HG02938 (cell line): ENCODE measurements around the gene KIF26A.
"Not testable (repeated sequence)": the region's sequence is repeated elsewhere in the genome, so short reads cannot be mapped to it uniquely, and the experiment has no call there.

Experiments
- ATAC-seq: cut with Tn5 transposase; IDR thresholded peaks from one replicate; pipeline ENCODE4 v1.9.1; 2021; ENCODE audit warnings: mild to moderate bottlenecking, moderate library complexity; ENCODE audit not compliant: unreplicated experiment

The KIF26A gene

DNA sequence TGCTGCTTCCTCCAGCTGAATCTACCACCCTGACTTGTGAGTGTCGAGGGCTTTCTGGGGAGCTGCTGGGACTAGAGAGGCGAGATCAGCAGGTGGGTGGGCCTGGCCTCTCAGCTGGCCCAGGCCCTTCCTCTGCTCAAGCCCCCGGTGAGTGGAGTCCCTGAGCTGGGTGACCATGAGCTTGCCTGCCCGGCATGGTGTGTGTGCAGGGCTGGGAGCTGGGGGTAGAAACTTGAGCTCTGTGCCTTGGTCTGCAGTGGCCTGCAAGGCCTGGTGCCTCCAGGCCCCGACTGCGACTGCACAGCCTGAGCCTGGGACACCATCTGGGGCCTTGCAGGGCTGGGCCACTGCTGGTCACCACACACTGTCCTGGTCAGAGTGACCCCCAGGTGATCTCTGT lies 67.4 kb downstream of the KIF26A start:
- no peak for ATAC-seq

GRCh38 chr14:104206281-104206904 lies 68.0 kb downstream of the KIF26A start:
- ATAC-seq = no peak

DNA sequence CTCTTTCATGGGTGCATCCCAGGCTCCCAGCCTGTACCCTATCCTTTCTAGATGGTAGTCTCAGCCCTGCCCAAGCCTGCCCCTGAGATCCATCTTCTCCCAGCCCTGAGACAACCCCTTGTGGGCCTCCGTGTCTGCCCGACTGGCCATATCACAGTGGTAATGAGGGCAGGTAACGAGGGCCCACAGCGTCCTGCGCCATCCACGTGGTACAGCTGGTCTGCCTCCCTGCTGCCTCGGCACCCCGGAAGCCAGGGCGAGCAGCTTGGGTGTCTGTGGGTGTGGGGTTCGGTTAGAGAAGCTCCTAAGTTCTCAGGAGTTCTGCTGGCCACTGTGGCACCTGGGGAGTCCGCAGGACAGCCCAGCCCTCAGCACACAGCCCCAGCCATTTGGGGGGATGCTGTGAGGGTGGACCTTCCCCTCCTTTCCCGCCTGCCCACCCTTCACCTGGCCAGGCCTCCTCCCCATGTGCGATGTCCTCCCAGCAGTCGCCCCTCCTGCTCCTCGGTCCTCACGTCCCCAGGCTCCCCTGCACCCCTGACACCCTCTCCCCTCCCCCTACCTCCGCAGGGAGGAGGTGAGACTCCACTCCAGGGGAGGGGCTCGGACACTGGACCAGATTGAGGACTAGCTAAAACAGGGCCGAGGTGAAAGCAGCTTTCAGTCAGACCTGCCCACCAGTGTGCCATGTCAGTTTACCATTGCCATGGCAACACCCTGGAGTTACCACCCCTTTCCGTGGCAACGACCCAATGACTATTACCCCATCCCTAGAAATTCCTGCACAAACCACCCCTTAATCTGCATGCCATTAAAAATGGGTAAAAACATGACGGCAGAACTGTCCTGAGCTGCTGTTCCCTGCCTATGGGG lies 69.0 kb downstream of the KIF26A start:
- ATAC-seq = no peak

- ATAC-seq = not testable (repeated sequence)
Observed at GRCh38 chr14:104208015-104208295, 69.6 kb downstream of the KIF26A start.

DNA sequence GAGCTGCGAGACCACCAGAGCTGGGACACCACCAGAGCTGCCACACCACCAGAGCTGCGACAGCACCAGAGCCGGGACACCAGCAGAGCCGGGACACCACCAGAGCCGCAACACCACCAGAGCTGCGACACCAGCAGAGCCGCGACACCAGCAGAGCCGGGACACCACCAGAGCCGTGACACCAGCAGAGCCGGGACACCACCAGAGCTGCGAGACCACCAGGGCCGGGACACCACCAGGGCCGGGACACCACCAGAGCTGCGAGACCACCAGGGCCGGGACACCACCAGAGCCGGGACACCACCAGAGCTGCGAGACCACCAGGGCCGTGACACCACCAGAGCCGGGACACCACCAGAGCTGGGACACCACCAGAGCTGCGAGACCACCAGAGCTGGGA lies 69.9 kb downstream of the KIF26A start:
- ATAC-seq = not testable (repeated sequence)

DNA sequence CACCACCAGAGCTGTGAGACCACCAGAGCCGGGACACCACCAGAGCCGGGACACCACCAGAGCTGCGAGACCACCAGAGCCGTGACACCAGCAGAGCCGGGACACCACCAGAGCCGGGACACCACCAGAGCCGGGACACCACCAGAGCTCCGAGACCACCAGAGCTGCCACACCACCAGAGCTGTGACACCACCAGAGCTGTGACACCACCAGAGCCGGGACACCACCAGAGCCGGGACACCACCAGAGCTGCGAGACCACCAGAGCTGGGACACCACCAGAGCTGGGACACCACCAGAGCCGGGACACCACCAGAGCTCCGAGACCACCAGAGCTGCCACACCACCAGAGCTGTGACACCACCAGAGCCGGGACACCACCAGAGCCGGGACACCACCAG lies 70.7 kb downstream of the KIF26A start:
- not testable (repeated sequence) for ATAC-seq

DNA sequence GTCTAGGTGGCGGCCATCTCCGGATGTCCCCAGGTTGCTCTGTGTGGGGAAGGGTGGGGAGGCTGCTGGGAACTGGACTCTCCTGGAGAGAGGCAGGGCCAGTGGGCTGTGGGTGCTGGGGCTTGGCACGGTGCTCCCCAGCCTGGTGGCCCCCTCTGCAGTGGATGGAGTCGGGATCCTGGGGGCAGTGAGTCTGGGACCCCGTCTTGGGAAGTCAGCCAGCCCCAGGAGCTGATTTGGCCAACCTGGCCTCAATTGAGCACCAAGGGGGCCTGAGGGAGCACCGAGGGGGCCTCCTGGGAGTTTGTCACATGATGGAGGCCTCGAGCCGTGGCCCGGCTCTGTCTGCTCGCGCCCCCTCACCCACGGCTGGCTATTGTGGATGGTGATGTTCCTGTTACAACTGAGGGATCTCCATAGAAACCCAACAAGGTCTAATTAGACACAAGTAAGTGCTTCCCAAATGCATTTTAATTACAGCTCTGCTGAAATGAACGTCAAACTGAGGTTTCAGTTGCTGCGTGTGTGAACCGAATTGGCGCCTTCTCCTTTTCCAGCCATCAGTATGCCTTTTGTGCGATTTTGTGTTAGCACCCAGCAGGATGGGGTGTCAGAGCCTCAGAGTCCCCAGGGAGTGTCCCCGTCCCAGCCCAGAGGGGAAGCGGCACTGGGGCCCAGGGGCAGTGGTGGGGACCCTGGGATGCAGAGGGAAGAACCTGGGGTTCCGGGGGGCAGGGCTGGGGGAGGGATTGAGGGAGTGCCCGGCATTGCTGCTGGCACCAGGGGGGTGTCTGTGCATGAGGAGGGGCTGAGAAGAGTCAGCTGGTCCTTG lies 71.8 kb downstream of the KIF26A start:
- no peak for ATAC-seq

GRCh38 chr14:104210817-104211195 lies 72.4 kb downstream of the KIF26A start:
- ATAC-seq = no peak

- ATAC-seq = no peak
Observed at GRCh38 chr14:104211215-104211614, 72.8 kb downstream of the KIF26A start.

DNA sequence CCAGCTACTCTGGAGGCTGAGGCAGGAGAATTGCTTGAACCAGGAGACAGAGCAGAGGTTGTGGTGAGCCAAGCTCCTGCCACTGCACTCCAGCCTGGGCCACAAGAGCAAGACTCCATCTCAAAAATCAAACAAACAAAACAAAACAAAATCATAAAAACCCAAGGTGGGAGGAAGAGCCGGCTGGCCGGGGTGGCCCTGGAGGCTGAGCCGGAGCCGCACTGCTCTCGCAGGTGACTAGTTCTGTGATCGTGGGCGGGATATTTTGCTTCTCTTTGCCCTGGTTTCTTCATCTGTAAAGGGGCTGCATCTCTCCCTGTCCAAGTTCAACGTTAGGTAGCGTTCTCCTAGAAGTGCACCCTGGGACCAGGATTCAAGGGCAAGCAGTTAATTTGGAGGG lies 73.4 kb downstream of the KIF26A start:
- no peak for ATAC-seq

- no peak for ATAC-seq
Observed at GRCh38 chr14:104212206-104213095, 74.1 kb downstream of the KIF26A start.

- no peak for ATAC-seq
Observed at GRCh38 chr14:104213301-104214034, 75.1 kb downstream of the KIF26A start.

GRCh38 chr14:104214431-104215218 lies 76.2 kb downstream of the KIF26A start:
- no peak for ATAC-seq

GRCh38 chr14:104215706-104216334 lies 77.4 kb downstream of the KIF26A start:
- no peak for ATAC-seq

DNA sequence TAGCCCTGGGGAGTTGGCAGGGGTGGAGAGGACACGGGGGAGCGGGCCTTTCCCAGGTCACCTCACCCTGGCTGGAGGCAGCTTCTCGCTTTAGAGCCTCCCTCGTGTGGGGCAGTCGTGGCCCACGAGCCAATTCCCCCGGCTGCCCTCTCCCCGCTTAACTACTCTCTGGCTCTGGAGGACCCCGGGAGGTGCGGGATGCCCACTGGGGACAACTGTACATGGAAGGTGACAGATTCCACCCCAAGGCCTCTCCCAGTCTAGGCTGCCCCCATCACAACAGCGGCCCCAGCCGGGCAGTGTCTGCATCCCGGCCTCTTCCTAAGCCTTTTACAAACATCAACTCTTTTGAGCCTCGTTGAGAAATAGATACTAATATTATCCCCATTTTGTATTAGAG lies 78.1 kb downstream of the KIF26A start:
- no peak for ATAC-seq

GRCh38 chr14:104217486-104218360 lies 79.3 kb downstream of the KIF26A start:
- no peak for ATAC-seq

- ATAC-seq = no peak
Observed at GRCh38 chr14:104218361-104219180, 80.2 kb downstream of the KIF26A start.
